Activated CD4-positive, alpha-beta T cell treated with anti-CD3 and anti-CD28 coated beads for 1 hour (primary cell): ENCODE data around the gene CALN1.

Source experiments
- DNase-seq: peaks from one replicate; pipeline ENCODE4 v3.0.0-alpha.2; 2020

The CALN1 gene

GRCh38 chr7:72321637-72322036 lies 90.5 kb downstream of the CALN1 start:
- DNase-seq: no peak

- no peak for DNase-seq
Measured at GRCh38 chr7:72321081-72321480, 91.1 kb downstream of the CALN1 start.

GRCh38 chr7:72317341-72317740 lies 94.8 kb downstream of the CALN1 start:
- DNase-seq: no peak

- no peak for DNase-seq
Measured at GRCh38 chr7:72316148-72316547, 96.0 kb downstream of the CALN1 start.

GRCh38 chr7:72313906-72314305 lies 98.2 kb downstream of the CALN1 start:
- DNase-seq: no peak

- DNase-seq: no peak
Measured at GRCh38 chr7:72310301-72310700, 101.8 kb downstream of the CALN1 start.

- DNase-seq: no peak
Measured at GRCh38 chr7:72309476-72309875, 102.7 kb downstream of the CALN1 start.

- DNase-seq: no peak
Measured at GRCh38 chr7:72308986-72309385, 103.2 kb downstream of the CALN1 start.

- DNase-seq: no peak
Measured at GRCh38 chr7:72307566-72307965, 104.6 kb downstream of the CALN1 start.

- DNase-seq: no peak
Measured at GRCh38 chr7:72298912-72299311, 113.2 kb downstream of the CALN1 start.

GRCh38 chr7:72298091-72298490 lies 114.0 kb downstream of the CALN1 start:
- DNase-seq: no peak

GRCh38 chr7:72297636-72298035 lies 114.5 kb downstream of the CALN1 start:
- DNase-seq: no peak

- no peak for DNase-seq
Measured at GRCh38 chr7:72292794-72293193, 119.3 kb downstream of the CALN1 start.

- DNase-seq: no peak
Measured at GRCh38 chr7:72292118-72292517, 120.0 kb downstream of the CALN1 start.

GRCh38 chr7:72286519-72286918 lies 125.6 kb downstream of the CALN1 start:
- no peak for DNase-seq

- DNase-seq: no peak
Measured at GRCh38 chr7:72283309-72283708, 128.8 kb downstream of the CALN1 start.

GRCh38 chr7:72281308-72281707 lies 130.8 kb downstream of the CALN1 start:
- no peak for DNase-seq

- DNase-seq: no peak
Measured at GRCh38 chr7:72279203-72279602, 132.9 kb downstream of the CALN1 start.

GRCh38 chr7:72278550-72278949 lies 133.6 kb downstream of the CALN1 start:
- no peak for DNase-seq

- DNase-seq: no peak
Measured at GRCh38 chr7:72275382-72276070, 136.6 kb downstream of the CALN1 start.

GRCh38 chr7:72272479-72272878 lies 139.7 kb downstream of the CALN1 start:
- no peak for DNase-seq

- no peak for DNase-seq
Measured at GRCh38 chr7:72268796-72269195, 143.3 kb downstream of the CALN1 start.

- no peak for DNase-seq
Measured at GRCh38 chr7:72268090-72268489, 144.0 kb downstream of the CALN1 start.

- DNase-seq: no peak
Measured at GRCh38 chr7:72267291-72267800, 144.8 kb downstream of the CALN1 start.

- no peak for DNase-seq
Measured at GRCh38 chr7:72266771-72267170, 145.4 kb downstream of the CALN1 start.
